Activated CD4-positive, alpha-beta memory T cell treated with anti-CD3 and anti-CD28 coated beads for 36 hours (primary cell): Measurements from ENCODE around the gene CHST11. TPM values are rescaled to one million over a fixed set of nuclear protein-coding genes. Genes with fewer than 3 reads are reported as not detected.

Experiments
- CTCF ChIA-PET: fragments of 350-600 bp; sonication (Branson Sonifier 250); formaldehyde crosslinking; loops from one replicate; lab custom pipeline; 2021; ENCODE audit warnings: antibody characterized with exemption, inconsistent platforms; lab: Charles Lee
- POLR2A ChIA-PET: fragments of 350-600 bp; sonication (Branson Sonifier 250); formaldehyde crosslinking; loops from one replicate; lab custom pipeline; 2021; ENCODE audit warnings: antibody characterized with exemption; lab: Charles Lee
- DNase-seq: peaks from one replicate; pipeline ENCODE4 v3.0.0-alpha.2; 2020
- H3K27ac Mint-ChIP-seq: one replicate; pipeline ENCODE4 v1.8.0; 2021; ENCODE audit warnings: mixed read lengths
- H3K27me3 Mint-ChIP-seq: one replicate; pipeline ENCODE4 v1.8.0; 2021; ENCODE audit warnings: mixed read lengths
- H3K36me3 Mint-ChIP-seq: one replicate; pipeline ENCODE4 v1.8.0; 2021; ENCODE audit warnings: mixed read lengths
- H3K4me1 Mint-ChIP-seq: one replicate; pipeline ENCODE4 v1.8.0; 2021; ENCODE audit warnings: low read depth, mixed read lengths
- H3K4me3 Mint-ChIP-seq: one replicate; pipeline ENCODE4 v1.8.0; 2021; ENCODE audit warnings: mild to moderate bottlenecking, mixed read lengths
- H3K9me3 Mint-ChIP-seq: one replicate; pipeline ENCODE4 v1.8.0; 2021; ENCODE audit warnings: mixed read lengths
- intact Hi-C: fragments of 100-400 bp; cut with micrococcal nuclease; formaldehyde crosslinking; loops from one replicate; pipeline ENCODE4 v1.15.1; 2023
- total RNA-seq, 2 experiments: library from RNA; stranded (reverse); gene quantifications; one replicate each; pipeline ENCODE4 v1.2.3, GENCODE V29; 2021

Gene CHST11
- total RNA-seq, 2 experiments from 2014 or later: 58.3 to 59.0 TPM

- intact Hi-C loops: no loop called here
- H3K4me3 Mint-ChIP-seq: no peak overlapping the region
- ChIA-PET POLR2A (no interaction called here), CTCF (interaction anchor here (0.9 to 1.4 kb wide), 3 partner anchors 126 to 469 kb away, joined by 4 to 6 read pairs (median 5); partner anchors contain the start of gene CHST11)
- DNase-seq: peak; percentile 21
- no peak overlapping the region for H3K27ac Mint-ChIP-seq
- peaks cover 65% of the 10 kb centered on the region for H3K4me1 Mint-ChIP-seq
- no peaks in the 10 kb centered on the region for H3K36me3 Mint-ChIP-seq
- H3K9me3 Mint-ChIP-seq: no peaks in the 10 kb centered on the region
- no peaks in the 10 kb centered on the region for H3K27me3 Mint-ChIP-seq
Measured at GRCh38 chr12:104583301-104583700, 126.6 kb downstream of the CHST11 start.

GRCh38 chr12:104585448-104586055 is 128.8 kb downstream of the CHST11 start:
- Mint-ChIP-seq H3K4me1 (peaks cover 49% of the 10 kb centered on the region), H3K9me3 (no peaks in the 10 kb centered on the region), H3K27me3 (no peaks in the 10 kb centered on the region), H3K4me3 (no peak overlapping the region), H3K36me3 (no peaks in the 10 kb centered on the region), H3K27ac (no peak overlapping the region)
- CTCF ChIA-PET: no interaction called here
- no peak for DNase-seq
- intact Hi-C loops: no loop called here
- POLR2A ChIA-PET: no interaction called here

GRCh38 chr12:104586351-104586919 is 129.7 kb downstream of the CHST11 start:
- no peak for DNase-seq
- Mint-ChIP-seq H3K9me3 (no peaks in the 10 kb centered on the region), H3K27ac (no peak overlapping the region), H3K36me3 (no peaks in the 10 kb centered on the region), H3K4me1 (peaks cover 48% of the 10 kb centered on the region), H3K27me3 (no peaks in the 10 kb centered on the region), H3K4me3 (no peak overlapping the region)
- CTCF ChIA-PET: no interaction called here
- intact Hi-C loops: no loop called here
- POLR2A ChIA-PET: no interaction called here

GRCh38 chr12:104588047-104588920 is 131.5 kb downstream of the CHST11 start:
- CTCF ChIA-PET: no interaction called here
- no peaks in the 10 kb centered on the region for H3K27me3 Mint-ChIP-seq
- no peaks in the 10 kb centered on the region for H3K9me3 Mint-ChIP-seq
- no peak overlapping the region for H3K4me3 Mint-ChIP-seq
- H3K4me1 Mint-ChIP-seq: peaks cover 31% of the 10 kb centered on the region
- DNase-seq: no peak
- intact Hi-C loops: no loop called here
- no peaks in the 10 kb centered on the region for H3K36me3 Mint-ChIP-seq
- H3K27ac Mint-ChIP-seq: no peak overlapping the region
- POLR2A ChIA-PET: no interaction called here

GRCh38 chr12:104588921-104589590 is 132.3 kb downstream of the CHST11 start:
- no peak overlapping the region for H3K4me3 Mint-ChIP-seq
- no peaks in the 10 kb centered on the region for H3K27me3 Mint-ChIP-seq
- POLR2A ChIA-PET: no interaction called here
- H3K9me3 Mint-ChIP-seq: no peaks in the 10 kb centered on the region
- peaks cover 24% of the 10 kb centered on the region for H3K4me1 Mint-ChIP-seq
- no peak for DNase-seq
- H3K27ac Mint-ChIP-seq: no peak overlapping the region
- CTCF ChIA-PET: no interaction called here
- H3K36me3 Mint-ChIP-seq: no peaks in the 10 kb centered on the region
- intact Hi-C loops: no loop called here

- no peaks in the 10 kb centered on the region for H3K9me3 Mint-ChIP-seq
- DNase-seq: no peak
- H3K27me3 Mint-ChIP-seq: no peaks in the 10 kb centered on the region
- POLR2A ChIA-PET: no interaction called here
- no peaks in the 10 kb centered on the region for H3K36me3 Mint-ChIP-seq
- no peak overlapping the region for H3K4me3 Mint-ChIP-seq
- intact Hi-C loops: no loop called here
- CTCF ChIA-PET: no interaction called here
- no peak overlapping the region for H3K27ac Mint-ChIP-seq
- peaks cover 21% of the 10 kb centered on the region for H3K4me1 Mint-ChIP-seq
Measured at GRCh38 chr12:104590022-104590421, 133.3 kb downstream of the CHST11 start.

GRCh38 chr12:104591257-104591885 is 134.6 kb downstream of the CHST11 start:
- intact Hi-C loops: no loop called here
- POLR2A ChIA-PET: interaction anchor here (0.7 kb wide), 1 partner anchor 13 kb away, joined by 4 read pairs; no protein-coding TSS in a partner anchor
- no peaks in the 10 kb centered on the region for H3K27me3 Mint-ChIP-seq
- H3K4me3 Mint-ChIP-seq: no peak overlapping the region
- H3K4me1 Mint-ChIP-seq: peaks cover 24% of the 10 kb centered on the region
- H3K36me3 Mint-ChIP-seq: no peaks in the 10 kb centered on the region
- H3K9me3 Mint-ChIP-seq: no peaks in the 10 kb centered on the region
- no peak overlapping the region for H3K27ac Mint-ChIP-seq
- DNase-seq: no peak
- CTCF ChIA-PET: no interaction called here

- ChIA-PET POLR2A (interaction anchor here (0.5 kb wide), 1 partner anchor 357 kb away, joined by 3 read pairs; no protein-coding TSS in a partner anchor), CTCF (no interaction called here)
- DNase-seq: no peak
- Mint-ChIP-seq H3K27me3 (no peaks in the 10 kb centered on the region), H3K36me3 (no peaks in the 10 kb centered on the region), H3K4me3 (no peak overlapping the region), H3K9me3 (no peaks in the 10 kb centered on the region), H3K27ac (no peak overlapping the region), H3K4me1 (peaks cover 27% of the 10 kb centered on the region)
- intact Hi-C loops: no loop called here
Measured at GRCh38 chr12:104593482-104593881, 136.7 kb downstream of the CHST11 start.

- Mint-ChIP-seq H3K27ac (no peak overlapping the region), H3K9me3 (no peaks in the 10 kb centered on the region), H3K27me3 (no peaks in the 10 kb centered on the region), H3K4me3 (no peak overlapping the region), H3K36me3 (no peaks in the 10 kb centered on the region), H3K4me1 (peaks cover 21% of the 10 kb centered on the region)
- CTCF ChIA-PET: no interaction called here
- DNase-seq: no peak
- intact Hi-C loops: no loop called here
- POLR2A ChIA-PET: no interaction called here
Measured at GRCh38 chr12:104596134-104596799, 139.5 kb downstream of the CHST11 start.

GRCh38 chr12:104596898-104597843 is 140.4 kb downstream of the CHST11 start:
- DNase-seq: no peak
- H3K4me1 Mint-ChIP-seq: peaks cover 26% of the 10 kb centered on the region
- POLR2A ChIA-PET: no interaction called here
- H3K4me3 Mint-ChIP-seq: no peak overlapping the region
- no peak overlapping the region for H3K27ac Mint-ChIP-seq
- no peaks in the 10 kb centered on the region for H3K27me3 Mint-ChIP-seq
- CTCF ChIA-PET: interaction anchor here (0.8 kb wide), 1 partner anchor 467 kb away, joined by 3 read pairs; no protein-coding TSS in a partner anchor
- peaks cover under 1% of the 10 kb centered on the region for H3K36me3 Mint-ChIP-seq
- intact Hi-C loops: no loop called here
- H3K9me3 Mint-ChIP-seq: no peaks in the 10 kb centered on the region
